Measurements from ENCODE around the gene ABCA2.

The ABCA2 gene

DNA sequence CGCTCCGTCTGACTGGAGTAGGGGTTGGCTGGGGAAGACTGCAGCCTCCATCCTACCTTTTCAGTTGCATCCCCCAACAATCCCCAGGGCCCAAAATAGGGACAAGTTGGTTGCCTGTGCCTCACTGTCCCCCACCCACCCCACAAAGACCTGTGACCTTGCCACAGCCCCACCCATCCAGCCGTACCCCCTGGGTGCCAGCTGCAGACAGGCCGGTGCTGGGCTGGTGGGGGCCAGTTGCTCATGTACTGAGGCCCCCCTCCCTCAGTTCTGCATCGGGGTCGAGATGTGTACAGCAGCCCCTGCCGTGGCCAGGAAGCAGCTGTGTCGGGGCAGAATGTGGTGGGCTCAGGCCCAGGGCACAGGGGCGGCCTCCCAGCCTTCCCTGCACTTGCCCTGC lies 44.9 kb downstream of the ABCA2 start:
- in situ Hi-C loops (cut with MboI; ENCODE audit: low sequenced_read_pairs): no loop called here

DNA sequence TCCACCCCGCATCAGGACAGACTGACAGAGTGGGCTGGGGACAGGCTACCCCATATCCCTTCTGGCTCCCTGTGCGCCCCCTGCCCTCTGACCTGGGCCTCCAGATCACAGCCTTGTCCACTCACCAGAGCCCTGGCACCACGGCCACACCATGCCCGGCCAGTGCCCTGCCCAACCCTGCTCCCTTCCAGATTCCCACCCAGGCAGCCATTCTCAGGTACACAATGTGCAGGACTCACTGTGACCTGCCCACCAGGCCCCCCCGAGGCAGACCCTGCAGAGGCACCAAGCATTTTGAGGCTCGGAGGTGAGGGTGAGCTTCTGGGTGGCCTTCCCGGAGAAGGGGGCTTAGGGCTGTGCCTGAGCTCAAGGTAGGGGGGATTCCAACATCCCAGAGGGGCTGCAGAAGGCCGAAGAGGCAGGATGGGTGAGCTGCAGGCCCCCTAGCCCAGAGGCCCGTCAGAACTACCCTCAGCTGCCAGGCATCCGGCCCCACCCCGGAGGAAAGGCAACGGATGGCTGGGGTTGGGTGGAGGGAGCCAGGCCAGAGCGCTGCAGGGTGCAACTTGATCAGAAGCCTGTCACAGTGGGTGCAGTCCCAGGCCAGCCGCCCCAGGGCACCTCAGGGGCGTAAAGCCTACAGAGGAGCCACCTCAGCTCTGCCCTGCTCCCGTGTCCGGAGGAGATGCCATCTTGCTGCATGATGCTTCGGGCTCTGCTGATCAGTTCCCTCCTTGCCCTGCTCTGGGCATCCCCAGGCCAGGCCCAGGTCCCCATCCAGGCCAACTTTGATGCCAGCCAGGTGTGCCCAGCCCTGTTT lies 45.6 kb downstream of the ABCA2 start, which contains the start of gene LCNL1:
Gene LCNL1, plus strand, starts transcription at position 762 of the 820 bp plus-strand sequence. CDS start 594 bp downstream, outside the sequence.
- in situ Hi-C loops (cut with MboI; ENCODE audit: low sequenced_read_pairs): no loop called here

DNA sequence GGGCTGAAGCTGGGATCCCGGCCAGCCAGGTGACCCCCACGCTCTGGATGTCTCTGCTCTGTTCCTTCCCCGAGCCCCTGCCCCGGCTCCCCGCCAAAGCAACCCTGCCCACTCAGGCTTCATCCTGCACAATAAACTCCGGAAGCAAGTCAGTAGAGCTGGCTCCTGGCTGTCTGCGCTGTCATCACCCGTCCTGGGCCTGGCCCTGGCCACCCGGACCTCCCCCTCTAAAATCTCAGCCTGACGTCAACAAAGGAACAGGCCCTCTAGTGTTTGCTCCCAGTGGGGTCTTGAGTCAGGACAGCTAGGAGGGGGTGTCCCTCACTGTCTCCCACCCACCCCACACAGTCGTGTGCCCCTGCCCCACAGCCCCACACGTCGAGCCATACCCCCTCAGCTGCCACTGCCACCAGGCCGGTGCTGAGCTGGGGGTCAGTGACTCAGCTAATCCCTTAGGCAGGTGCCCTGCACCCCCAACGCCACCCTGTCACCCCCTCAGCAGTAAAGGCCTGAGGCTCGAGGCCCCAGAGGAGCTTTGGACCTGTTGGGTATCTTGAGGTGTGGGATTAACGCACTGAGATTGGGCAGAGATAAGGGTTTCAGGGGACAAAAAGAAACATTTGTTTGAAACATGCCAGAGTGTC lies 46.3 kb downstream of the ABCA2 start:
- in situ Hi-C loops (cut with MboI; ENCODE audit: low sequenced_read_pairs): no loop called here

DNA sequence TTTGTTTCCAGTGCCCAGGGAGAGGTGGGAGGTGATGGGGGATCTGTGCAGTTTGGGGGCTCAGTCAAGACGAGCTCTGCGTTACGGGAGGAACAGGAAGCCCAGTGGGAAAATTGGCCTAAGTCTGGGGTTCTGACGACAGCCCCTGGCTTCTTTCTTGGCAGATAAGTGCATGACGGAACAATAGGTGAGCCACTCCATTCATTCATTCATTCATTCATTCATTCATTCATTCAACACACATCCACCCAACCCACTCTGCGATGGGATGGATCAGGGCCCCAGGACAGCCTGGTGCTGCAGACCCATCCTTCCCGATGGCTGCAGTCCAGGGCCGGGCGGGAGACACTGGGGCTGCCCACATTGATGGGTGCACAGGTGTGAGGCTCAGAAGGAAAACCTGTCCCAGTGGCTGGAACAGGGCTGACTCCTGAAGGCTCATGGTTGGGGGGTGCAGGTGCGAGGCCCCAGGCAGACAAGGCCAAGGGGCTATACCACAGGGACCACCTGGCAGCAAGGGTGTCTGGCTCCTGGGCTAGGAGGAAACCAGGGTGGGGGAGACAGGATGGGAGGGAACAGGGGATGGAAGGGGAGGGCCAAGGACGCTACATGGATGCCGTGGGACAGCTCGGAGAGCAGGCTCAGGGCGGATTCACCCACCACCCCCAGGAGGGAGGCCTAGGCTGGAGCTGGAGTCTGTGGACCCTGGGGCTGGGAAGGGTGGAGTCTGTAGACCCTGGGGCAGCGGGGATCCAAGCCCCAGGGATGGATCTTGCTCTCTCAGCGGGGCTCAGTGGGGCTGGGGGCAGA lies 47.2 kb downstream of the ABCA2 start:
- in situ Hi-C loops (cut with MboI; ENCODE audit: low sequenced_read_pairs): no loop called here

DNA sequence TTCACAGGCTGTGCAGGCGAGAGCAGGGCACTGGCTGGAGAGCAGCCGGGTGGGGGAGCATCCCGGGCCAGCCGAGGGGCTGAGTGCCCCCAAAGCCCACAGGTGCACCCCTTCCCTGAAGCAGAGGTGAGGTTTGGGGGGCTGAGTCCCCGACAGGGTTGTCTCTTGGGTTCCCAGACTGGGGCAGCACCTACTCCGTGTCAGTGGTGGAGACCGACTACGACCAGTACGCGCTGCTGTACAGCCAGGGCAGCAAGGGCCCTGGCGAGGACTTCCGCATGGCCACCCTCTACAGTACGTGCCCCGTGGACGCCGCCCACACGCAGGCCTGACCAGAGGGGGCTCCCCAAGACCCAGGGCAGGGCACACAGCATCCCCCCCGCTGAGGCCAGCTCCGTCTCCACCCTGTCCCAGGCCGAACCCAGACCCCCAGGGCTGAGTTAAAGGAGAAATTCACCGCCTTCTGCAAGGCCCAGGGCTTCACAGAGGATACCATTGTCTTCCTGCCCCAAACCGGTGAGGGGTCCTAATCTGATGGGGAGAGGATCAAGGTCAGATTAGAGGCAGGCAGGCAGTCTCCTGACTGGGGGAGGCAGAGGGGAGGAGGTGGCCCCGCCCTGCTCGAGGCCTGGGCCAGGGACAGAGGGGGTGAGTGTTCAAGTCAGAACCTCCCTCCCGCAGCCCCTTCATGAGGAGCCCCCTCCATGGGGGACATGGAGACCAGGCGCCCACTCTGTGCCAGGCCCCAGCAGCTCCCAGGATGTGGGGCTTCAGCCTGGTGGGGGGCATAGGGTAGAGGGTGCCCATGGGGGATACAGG lies 48.1 kb downstream of the ABCA2 start:
- in situ Hi-C loops (cut with MboI; ENCODE audit: low sequenced_read_pairs): no loop called here

DNA sequence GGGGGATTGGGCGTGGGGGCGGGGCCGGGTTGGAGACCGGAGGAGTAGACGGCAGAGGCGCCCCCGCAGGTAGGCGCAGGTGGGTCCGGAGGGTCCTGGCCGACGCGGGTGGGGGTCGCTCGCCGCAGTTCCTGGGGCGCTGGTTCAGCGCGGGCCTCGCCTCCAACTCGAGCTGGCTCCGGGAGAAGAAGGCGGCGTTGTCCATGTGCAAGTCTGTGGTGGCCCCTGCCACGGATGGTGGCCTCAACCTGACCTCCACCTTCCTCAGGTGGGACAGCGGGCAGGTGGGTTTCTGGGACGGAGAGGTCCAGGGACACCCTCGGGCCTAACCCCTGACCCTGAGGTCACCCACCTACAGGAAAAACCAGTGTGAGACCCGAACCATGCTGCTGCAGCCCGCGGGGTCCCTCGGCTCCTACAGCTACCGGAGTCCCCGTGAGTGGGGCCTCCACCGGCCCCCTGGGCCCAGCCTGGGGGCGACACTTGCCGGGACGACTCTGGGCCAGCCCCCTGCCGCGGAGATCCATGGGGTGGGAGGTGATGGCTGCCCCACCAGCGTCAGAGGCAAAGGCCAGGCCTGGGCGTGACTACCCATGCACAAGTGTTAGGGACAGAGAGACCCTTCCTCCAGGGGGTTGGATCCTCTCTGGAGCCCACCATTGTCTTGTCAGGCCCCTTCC lies 49.0 kb downstream of the ABCA2 start:
- in situ Hi-C loops (cut with MboI; ENCODE audit: low sequenced_read_pairs): no loop called here

DNA sequence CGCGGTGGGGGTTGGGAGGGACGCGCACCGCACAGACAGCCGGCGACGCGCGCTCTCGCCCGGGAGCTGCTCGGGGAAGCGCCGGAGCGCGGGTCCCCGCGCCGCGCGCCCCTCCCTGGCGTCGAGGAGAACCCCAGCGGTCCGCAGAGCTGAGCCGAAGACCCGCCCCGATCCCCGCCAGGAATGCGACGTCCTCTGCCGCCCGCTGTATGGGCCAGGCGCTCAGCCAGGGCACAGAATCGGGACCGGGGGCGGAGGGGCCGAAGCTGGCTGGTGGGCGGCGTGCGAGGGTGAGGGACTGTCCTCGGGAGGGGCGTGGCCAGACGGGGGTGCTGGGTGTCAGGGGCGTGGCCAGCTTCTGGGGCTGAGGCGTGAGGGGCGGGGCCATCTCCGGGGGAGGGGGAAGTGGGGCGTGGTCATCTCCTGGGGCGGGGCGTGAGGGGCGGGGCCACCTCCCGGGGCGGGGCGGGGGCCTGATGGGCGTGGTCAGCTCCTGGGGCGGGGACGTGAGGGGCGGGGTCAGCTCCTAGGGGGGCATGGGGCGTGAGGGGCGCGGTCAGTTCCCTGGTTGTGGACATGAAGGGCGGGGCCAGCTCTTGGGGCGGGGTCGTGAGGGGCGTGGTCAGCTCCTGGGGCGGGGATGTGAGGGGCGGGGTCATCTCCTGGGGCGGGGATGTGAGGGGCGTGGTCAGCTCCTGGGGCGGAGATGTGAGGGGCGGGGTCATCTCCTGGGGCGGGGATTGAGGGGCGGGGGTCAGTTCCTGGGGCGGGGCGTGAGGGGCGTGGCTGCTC lies 49.8 kb downstream of the ABCA2 start:
- in situ Hi-C loops (cut with MboI; ENCODE audit: low sequenced_read_pairs): no loop called here

DNA sequence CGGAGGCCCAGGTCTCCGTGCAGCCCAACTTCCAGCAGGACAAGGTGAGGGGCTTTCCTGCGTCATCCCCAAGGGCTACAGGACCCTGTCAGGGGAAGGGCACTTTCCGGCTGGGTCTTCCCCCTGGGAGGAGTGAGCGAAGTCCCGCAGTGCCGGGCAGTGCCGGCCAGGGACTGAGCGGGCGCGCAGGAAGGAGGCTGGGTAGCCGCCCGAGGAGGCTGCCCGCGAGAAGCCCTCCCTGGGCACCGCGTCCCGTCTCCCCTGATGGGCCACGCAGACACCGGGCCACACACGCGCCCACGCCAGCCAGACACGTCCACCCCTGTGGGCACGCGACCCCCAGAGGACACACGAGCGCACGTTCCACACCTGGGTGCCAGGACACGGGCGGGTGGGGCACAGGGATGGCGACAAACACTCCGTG lies 50.4 kb downstream of the ABCA2 start:
- in situ Hi-C loops (cut with MboI; ENCODE audit: low sequenced_read_pairs): no loop called here

DNA sequence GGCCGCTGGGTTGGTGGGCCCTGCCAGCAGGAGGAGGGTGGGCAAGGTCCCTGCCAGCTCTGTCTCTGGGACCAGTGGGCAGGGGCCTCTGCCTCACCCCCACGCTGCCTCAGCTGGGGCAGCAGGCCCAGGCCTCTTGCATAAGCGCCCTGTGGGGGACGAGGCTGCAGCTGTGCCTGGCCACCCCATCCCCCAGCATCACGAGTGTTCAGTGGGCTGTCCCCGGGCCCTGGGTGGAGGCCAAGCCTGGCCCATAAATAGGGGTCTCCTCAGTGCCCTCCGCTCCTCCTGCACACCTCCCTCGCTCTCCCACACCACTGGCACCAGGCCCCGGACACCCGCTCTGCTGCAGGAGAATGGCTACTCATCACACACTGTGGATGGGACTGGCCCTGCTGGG lies 50.8 kb downstream of the ABCA2 start, which contains the start of gene PTGDS:
Gene PTGDS, plus strand, starts transcription at position 282 of the 400 bp plus-strand sequence. Its CDS starts 75 bp downstream, at position 357.
- in situ Hi-C loops (cut with MboI; ENCODE audit: low sequenced_read_pairs): no loop called here

DNA sequence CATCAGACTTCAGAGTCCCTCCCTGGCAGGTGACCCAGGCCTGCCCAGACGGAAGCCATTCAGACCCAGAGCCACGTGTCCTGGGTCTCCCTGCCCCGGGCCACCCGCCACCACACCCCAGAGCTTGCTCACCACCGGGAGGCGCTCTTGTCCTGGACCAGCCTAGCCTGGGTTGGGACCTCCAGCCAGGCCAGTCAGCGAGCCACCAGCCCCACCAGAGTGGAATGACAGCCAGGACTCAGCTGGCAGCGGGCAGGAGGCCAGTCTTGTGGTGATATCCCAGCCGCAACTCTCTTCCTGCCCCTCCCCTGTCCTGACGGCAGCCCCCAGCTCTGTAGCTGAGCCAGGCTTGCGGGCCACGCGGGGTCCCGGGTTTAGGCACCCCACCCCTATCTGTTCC lies 52.4 kb downstream of the ABCA2 start:
- in situ Hi-C loops (cut with MboI; ENCODE audit: low sequenced_read_pairs): no loop called here

DNA sequence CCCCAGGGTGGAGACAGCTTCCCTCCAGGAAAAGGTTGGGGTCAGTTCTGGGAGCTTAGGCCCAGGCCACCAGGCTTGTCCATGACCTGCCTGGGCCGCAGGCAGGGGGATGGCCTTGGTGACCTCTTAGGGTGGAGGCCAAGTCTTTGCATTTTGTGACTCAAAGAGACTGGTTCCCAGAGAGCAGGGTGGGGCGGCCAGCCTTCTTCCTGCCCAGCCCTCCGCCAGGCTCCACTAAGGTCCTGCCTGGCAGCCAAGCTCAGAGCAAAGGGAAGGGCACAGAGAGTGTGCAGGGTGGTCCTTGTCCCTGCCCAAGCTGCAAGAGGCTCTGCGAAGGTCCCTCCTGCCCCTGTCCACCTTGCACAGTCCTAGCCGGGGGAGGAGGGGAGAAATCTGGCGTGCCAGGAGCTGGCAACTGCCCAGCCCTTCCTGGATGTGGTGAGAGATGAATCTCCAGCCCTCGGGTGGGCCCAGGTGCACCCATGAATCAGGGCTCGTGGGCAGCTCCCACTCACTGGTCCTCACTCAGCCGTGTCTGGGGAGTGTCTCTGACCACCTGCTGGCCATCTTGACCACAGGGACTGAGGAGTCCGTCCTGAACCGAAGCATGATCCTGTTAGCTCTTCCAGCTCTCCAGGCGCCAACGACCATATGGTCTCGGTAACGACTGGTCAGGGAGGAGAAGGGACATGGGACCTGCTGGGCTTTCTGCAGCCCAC lies 53.1 kb downstream of the ABCA2 start:
- in situ Hi-C loops (cut with MboI; ENCODE audit: low sequenced_read_pairs): no loop called here

DNA sequence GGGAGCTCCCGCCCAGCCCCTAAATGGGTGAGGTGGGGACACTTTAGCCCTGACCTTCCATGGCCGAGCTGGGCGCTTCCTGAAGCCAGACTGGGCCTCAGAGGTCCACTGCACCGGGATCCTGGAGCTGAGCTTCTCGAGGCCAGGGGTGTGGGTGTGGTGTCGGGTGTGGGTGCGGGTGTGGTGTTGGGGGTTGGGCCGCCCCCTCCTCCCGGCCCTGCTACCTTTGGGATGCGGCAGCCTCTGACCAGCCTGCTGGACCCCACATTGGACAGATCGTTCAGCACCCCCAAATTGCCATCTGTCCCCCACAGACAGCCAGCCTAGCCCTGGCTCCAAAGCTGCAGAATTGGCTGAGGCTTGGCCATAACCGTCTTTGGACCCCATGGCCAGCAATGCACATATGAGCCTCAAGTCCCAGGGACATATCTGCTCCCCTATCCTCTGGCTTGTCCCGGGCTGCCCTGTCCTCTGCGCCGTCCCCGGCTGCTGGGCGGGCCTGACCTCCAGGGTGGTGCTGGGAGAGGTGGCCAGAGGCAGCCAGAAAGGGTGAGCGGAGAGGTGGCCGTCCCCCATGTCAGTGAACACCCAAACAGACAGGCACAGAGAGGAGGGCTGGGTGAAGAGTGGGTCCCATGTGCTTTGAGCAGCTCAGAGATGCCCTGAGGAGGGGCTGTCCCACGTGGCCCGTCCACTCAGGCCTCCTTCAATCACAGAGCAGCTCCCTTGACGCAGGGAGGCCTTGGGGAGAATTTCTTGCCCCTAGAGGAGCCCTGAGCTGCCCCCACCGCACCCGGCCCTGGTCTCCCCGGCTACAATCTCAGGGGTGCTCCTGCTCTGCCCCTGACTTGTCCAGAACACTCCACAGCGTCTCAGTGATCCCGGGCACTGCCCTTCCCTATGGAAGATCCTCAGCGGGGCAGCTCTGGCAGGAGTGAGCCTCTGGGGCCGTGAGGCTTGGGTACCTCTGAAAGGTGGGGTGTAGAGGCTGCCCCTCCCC lies 54.1 kb downstream of the ABCA2 start:
- in situ Hi-C loops (cut with MboI; ENCODE audit: low sequenced_read_pairs): no loop called here

DNA sequence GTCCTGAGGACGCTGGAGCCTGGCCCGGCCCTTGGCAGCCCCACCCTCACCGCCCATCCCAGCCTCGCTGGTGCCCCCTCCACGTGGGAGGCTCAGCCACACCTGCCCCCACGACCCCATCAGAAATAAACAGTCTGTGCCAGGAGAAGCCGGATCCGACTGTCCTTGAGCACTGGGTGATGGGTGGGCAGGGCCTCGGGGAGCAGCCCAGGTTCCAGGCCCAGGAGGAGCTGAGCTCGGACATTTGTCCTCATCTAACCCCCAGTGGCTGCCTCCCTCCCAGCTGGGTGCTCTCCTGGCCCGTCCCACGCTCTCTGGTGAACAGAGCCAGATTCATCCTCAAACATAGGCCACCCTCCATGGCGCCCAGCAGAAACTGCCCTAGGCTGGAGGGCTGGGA lies 55.3 kb downstream of the ABCA2 start:
- in situ Hi-C loops (cut with MboI; ENCODE audit: low sequenced_read_pairs): no loop called here

DNA sequence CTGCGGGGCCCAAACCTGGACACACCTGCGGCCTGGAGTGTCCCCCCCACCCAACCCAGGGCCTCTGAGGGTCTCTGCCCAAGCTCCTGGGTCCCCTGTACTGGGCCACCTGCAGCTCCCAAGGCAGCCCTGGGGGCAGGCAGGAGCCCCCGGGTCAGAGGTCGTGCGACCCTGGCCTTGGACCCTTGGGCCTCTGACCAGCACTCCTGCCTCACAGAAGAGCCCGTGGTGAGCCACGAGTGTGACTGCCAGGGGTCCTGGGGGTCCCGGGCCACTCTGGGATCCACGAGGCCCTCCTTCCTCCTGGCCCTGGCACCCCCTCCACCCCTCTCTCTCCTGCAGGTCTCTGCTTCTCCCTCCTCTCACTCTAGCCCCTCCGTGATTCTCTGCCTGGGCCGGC lies 55.7 kb downstream of the ABCA2 start:
- in situ Hi-C loops (cut with MboI; ENCODE audit: low sequenced_read_pairs): no loop called here

DNA sequence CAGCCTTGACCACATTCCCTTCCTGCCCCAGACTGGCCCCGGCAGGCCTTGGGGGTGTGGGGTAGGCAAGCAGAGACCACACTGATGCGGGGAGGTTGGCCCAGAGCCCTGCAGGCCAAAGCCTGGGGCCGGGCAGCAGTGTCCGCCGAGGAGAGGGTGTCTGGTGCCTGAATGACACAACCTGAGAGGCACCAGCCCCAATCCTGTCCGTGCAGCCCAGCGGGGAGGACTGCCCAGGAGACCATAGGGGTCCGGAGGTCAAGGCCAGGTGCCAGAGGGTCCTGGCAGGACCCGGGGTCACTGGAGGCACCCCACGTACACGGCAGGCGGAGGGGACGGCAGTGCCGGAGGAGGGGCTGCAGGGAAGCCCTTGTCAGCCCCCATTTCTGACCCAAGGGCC lies 56.3 kb downstream of the ABCA2 start:
- in situ Hi-C loops (cut with MboI; ENCODE audit: low sequenced_read_pairs): no loop called here

DNA sequence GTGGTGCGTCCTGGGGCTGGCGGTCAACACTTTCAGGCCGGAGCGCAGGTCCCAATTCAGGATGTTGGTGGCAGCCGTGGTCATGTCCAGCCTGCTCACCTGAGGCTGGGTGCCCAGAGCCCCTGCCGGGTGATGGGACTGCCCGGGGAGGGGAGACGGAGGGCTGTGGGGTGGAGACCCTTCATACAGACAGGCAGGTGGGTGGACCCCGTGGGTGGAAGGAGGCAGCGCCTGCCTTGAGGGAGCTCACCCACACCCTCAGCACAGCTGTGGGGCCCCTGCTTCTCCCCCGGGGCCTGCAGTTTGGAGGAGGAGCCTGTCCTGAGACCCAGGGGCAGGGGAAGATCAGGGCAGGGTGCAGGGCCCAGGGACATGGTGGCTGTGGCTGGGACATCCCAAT lies 57.7 kb downstream of the ABCA2 start:
- in situ Hi-C loops (cut with MboI; ENCODE audit: low sequenced_read_pairs): no loop called here

DNA sequence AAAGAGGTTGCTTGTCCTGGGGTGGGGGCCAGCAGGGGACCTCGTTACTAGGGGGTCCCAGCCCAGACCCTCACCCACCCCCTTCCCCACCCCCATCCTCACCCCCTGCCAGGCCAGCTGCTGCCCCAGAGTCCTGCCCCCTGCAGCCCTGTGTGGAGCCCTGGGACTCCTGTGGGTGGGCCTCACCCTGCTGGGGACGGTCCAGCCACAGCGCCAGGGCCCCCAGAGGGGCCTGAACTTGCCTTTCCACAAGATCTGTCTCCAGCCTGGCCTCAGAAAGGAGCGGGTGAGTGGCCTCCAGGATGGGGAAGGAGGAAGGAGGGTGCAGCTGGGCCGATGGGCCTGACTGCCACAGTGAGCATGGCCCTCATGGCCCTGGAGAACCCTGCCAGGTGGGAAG lies 58.3 kb downstream of the ABCA2 start:
- in situ Hi-C loops (cut with MboI; ENCODE audit: low sequenced_read_pairs): no loop called here

All from HL-60/S4 treated with phorbol 12-myristate 13-acetate at 8.2 ng/mL for 4 days and 3 days (cell line).